HFFc6 (cell line): ENCODE results near the gene CCSER1. TPM values are rescaled to one million over a fixed set of nuclear protein-coding genes. Genes with fewer than 3 reads are reported as not detected.

ENCODE experiments used
- DNase-seq: peaks from one replicate; pipeline ENCODE4 v3.0.0-alpha.2; 2018
- H3K27ac Mint-ChIP-seq: 2 replicates; pipeline ENCODE4 v1.8.0; 2020; ENCODE audit warnings: mild to moderate bottlenecking, mixed read lengths
- H3K27me3 Mint-ChIP-seq: 2 replicates; pipeline ENCODE4 v1.8.0; 2021; ENCODE audit warnings: mild to moderate bottlenecking, moderate library complexity, mixed read lengths; ENCODE audit not compliant: insufficient read depth
- H3K36me3 Mint-ChIP-seq: 2 replicates; pipeline ENCODE4 v1.8.0; 2021; ENCODE audit warnings: low read depth, mixed read lengths
- H3K4me1 Mint-ChIP-seq: 2 replicates; pipeline ENCODE4 v1.8.0; 2020; ENCODE audit warnings: low read depth, mixed read lengths
- H3K4me3 Mint-ChIP-seq: 2 replicates; pipeline ENCODE4 v1.8.0; 2020; ENCODE audit warnings: mild to moderate bottlenecking, moderate library complexity, mixed read lengths
- H3K9me3 Mint-ChIP-seq: 2 replicates; pipeline ENCODE4 v1.8.0; 2020; ENCODE audit warnings: mild to moderate bottlenecking, mixed read lengths
- CTCF ChIP-seq: fragments of 200-600 bp; sonication (generic); IDR thresholded peaks from 2 replicates; pipeline ENCODE4 v1.5.0; 2021; ENCODE audit warnings: antibody characterized with exemption, mild to moderate bottlenecking
- total RNA-seq, 6 experiments: library from RNA; stranded (reverse); fragmentation: NEBNext Ultra II Directional; extraction: Animal tissue kit (Norgen Biotek cat#: 25700); gene quantifications; 2 replicates in 1 of 6; 3 replicates in 5 of 6; pipeline ENCODE4 v1.2.3, GENCODE V29; 2021

CCSER1 gene
- total RNA-seq, 6 experiments from 2014 or later = not detected

- Mint-ChIP-seq H3K4me1 (no peaks in the 10 kb centered on the region), H3K27me3 (no peaks in the 10 kb centered on the region), H3K4me3 (no peak overlapping the region), H3K36me3 (no peaks in the 10 kb centered on the region), H3K9me3 (peaks cover 24% of the 10 kb centered on the region), H3K27ac (no peak overlapping the region)
- DNase-seq = no peak
- no peak for TF ChIP-seq CTCF
These were observed 311.3 kb downstream of the CCSER1 start for GRCh38 chr4:90438522-90438921.

GRCh38 chr4:90441770-90442169, 314.6 kb downstream of the CCSER1 start:
- Mint-ChIP-seq H3K4me3 (no peak overlapping the region), H3K4me1 (no peaks in the 10 kb centered on the region), H3K27ac (no peak overlapping the region), H3K27me3 (no peaks in the 10 kb centered on the region), H3K9me3 (peaks cover 20% of the 10 kb centered on the region), H3K36me3 (no peaks in the 10 kb centered on the region)
- TF ChIP-seq CTCF = no peak
- no peak for DNase-seq

GRCh38 chr4:90442619-90443018, 315.4 kb downstream of the CCSER1 start:
- peaks cover 24% of the 10 kb centered on the region for H3K9me3 Mint-ChIP-seq
- no peak overlapping the region for H3K4me3 Mint-ChIP-seq
- H3K4me1 Mint-ChIP-seq = no peaks in the 10 kb centered on the region
- no peaks in the 10 kb centered on the region for H3K36me3 Mint-ChIP-seq
- no peak overlapping the region for H3K27ac Mint-ChIP-seq
- no peak for TF ChIP-seq CTCF
- no peak for DNase-seq
- H3K27me3 Mint-ChIP-seq = no peaks in the 10 kb centered on the region

- Mint-ChIP-seq H3K36me3 (no peaks in the 10 kb centered on the region), H3K9me3 (peaks cover 24% of the 10 kb centered on the region), H3K27me3 (no peaks in the 10 kb centered on the region), H3K27ac (no peak overlapping the region), H3K4me3 (no peak overlapping the region), H3K4me1 (no peaks in the 10 kb centered on the region)
- DNase-seq = no peak
- TF ChIP-seq CTCF = no peak
These were observed 316.0 kb downstream of the CCSER1 start for GRCh38 chr4:90443231-90443630.

- Mint-ChIP-seq H3K4me1 (no peaks in the 10 kb centered on the region), H3K4me3 (no peak overlapping the region), H3K27ac (no peak overlapping the region), H3K9me3 (peaks cover 20% of the 10 kb centered on the region), H3K36me3 (no peaks in the 10 kb centered on the region), H3K27me3 (no peaks in the 10 kb centered on the region)
- DNase-seq = no peak
- no peak for TF ChIP-seq CTCF
These were observed 317.7 kb downstream of the CCSER1 start for GRCh38 chr4:90444904-90445303.

GRCh38 chr4:90445380-90445779, 318.2 kb downstream of the CCSER1 start:
- no peak for TF ChIP-seq CTCF
- no peaks in the 10 kb centered on the region for H3K27me3 Mint-ChIP-seq

More at GRCh38 chr4:90445380-90445779, 318.2 kb downstream of the CCSER1 start:
- peaks cover 17% of the 10 kb centered on the region for H3K9me3 Mint-ChIP-seq
- no peak overlapping the region for H3K4me3 Mint-ChIP-seq
- H3K36me3 Mint-ChIP-seq = no peaks in the 10 kb centered on the region
- H3K4me1 Mint-ChIP-seq = no peaks in the 10 kb centered on the region
- DNase-seq = no peak
- H3K27ac Mint-ChIP-seq = no peak overlapping the region
